HepG2 (cell line): Measurements from ENCODE around the gene ARHGEF9. TPM values are rescaled to one million over a fixed set of nuclear protein-coding genes. Genes with fewer than 3 reads are reported as not detected.
"Not testable (repeated sequence)": the region's sequence is repeated elsewhere in the genome, so short reads cannot be mapped to it uniquely, and the experiment has no call there.

Source experiments
- ATAC-seq: fragments of 200-7000 bp; cut with Tn5 transposase; 3 replicates; pipeline ENCODE4 v1.9.1; 2020; ENCODE audit warnings: mild to moderate bottlenecking, moderate library complexity
- BruUV-seq: library from RNA; stranded (reverse); fragments of 400-500 nt; replicated peaks from 2 replicates; lab custom pipeline; 2021; lab: Mats Ljungman, UMichigan
- CTCF ChIA-PET: fragments of 300-600 bp; formaldehyde crosslinking; extraction: SDS; loops from one replicate; lab custom pipeline; 2021; ENCODE audit warnings: low total read pairs, inconsistent platforms, low intra/inter-chr PET ratio; lab: Yijun Ruan, JAX
- POLR2A ChIA-PET: fragments of 350-600 bp; sonication (Branson Sonifier 250); formaldehyde crosslinking; loops from one replicate; lab custom pipeline; 2020; ENCODE audit warnings: antibody characterized with exemption, inconsistent platforms; lab: Yijun Ruan, JAX
- DNase-seq: peaks from one replicate; pipeline ENCODE4 v3.0.0-alpha.2; 2015; ENCODE audit warnings: low spot score
- FAIRE-seq: peaks from 3 replicates; lab custom pipeline; 2011; peaks lifted over from hg19 to GRCh38; lab: Jason Lieb, UNC
- H2AFZ ChIP-seq: one replicate; pipeline ENCODE4 v1.6.1; 2011; ENCODE audit warnings: low read length, inconsistent platforms
- H3K27ac ChIP-seq: fragments of 300-600 bp; 3 replicates; pipeline ENCODE4 v1.8.0; 2011; ENCODE audit warnings: mixed run types, mild to moderate bottlenecking, mixed read lengths, low read length, inconsistent platforms; ENCODE audit not compliant: insufficient read depth; ENCODE audit errors: extremely low read length
- H3K27me3 ChIP-seq, 2 experiments: fragments of 200-600 bp in 1 of 2; 2 replicates in 1 of 2; 3 replicates in 1 of 2; pipeline versions ENCODE4 v1.6.0 to v1.8.0; 2011; ENCODE audit warnings: low read length in 2 of 2, mild to moderate bottlenecking in 2 of 2, moderate library complexity in 2 of 2, inconsistent platforms in 1 of 2; ENCODE audit not compliant: insufficient read depth in 2 of 2, control insufficient read depth in 1 of 2
- H3K36me3 ChIP-seq, 2 experiments: fragments of 200-600 bp in 1 of 2; replicated peaks in 1 of 2; 2 replicates in 1 of 2; 3 replicates in 1 of 2; pipeline versions ENCODE4 v1.5.1 to v1.8.0; 2011; ENCODE audit warnings: low read length in 2 of 2, inconsistent platforms in 1 of 2; ENCODE audit not compliant: insufficient read depth in 2 of 2, control insufficient read depth in 1 of 2
- H3K4me1 ChIP-seq: 2 replicates; pipeline ENCODE4 v1.5.1; 2012; ENCODE audit warnings: low read length, inconsistent platforms; ENCODE audit not compliant: insufficient read depth
- H3K4me2 ChIP-seq: 2 replicates; pipeline ENCODE4 v1.6.0; 2011; ENCODE audit warnings: low read depth, low read length, inconsistent platforms
- H3K4me3 ChIP-seq, 3 experiments: fragments of 200-600 bp in 1 of 3; sonication (generic), shearing (Covaris generic) in 1 of 3; replicated peaks in 1 of 3; 2 replicates each; pipeline ENCODE4 v1.5.1; 2011 to 2016; ENCODE audit warnings: low read length in 3 of 3, inconsistent platforms in 2 of 3, low read depth in 2 of 3, mild to moderate bottlenecking in 2 of 3, control low read depth in 1 of 3, mixed read lengths in 1 of 3; ENCODE audit not compliant: insufficient read depth in 1 of 3
- H3K79me2 ChIP-seq: one replicate; pipeline ENCODE4 v1.6.1; 2011; ENCODE audit warnings: low read length, inconsistent platforms; ENCODE audit not compliant: insufficient read depth
- H3K9ac ChIP-seq: 2 replicates; pipeline ENCODE4 v1.6.0; 2011; ENCODE audit warnings: mild to moderate bottlenecking, low read depth, low read length, inconsistent platforms; ENCODE audit not compliant: insufficient read depth
- H3K9me3 ChIP-seq: 2 replicates; pipeline ENCODE4 v1.5.1; 2012; ENCODE audit warnings: mild to moderate bottlenecking, low read length
- H4K20me1 ChIP-seq: 2 replicates; pipeline ENCODE4 v1.6.0; 2011; ENCODE audit warnings: inconsistent platforms, mild to moderate bottlenecking, low read length, moderate library complexity; ENCODE audit not compliant: insufficient read depth
- ETV6 ChIP-seq: sonication (generic); formaldehyde crosslinking; conservative IDR thresholded peaks from 2 replicates; pipeline ENCODE4 v1.4.0; 2020; ENCODE audit warnings: missing genetic modification reagents
- KLF13 ChIP-seq: sonication (generic); formaldehyde crosslinking; IDR thresholded peaks from 2 replicates; pipeline ENCODE4 v1.4.0; 2020; ENCODE audit warnings: mild to moderate bottlenecking, missing genetic modification reagents
- MAFG ChIP-seq: sonication (generic); formaldehyde crosslinking; IDR thresholded peaks from 2 replicates; pipeline ENCODE4 v1.5.1; 2020; ENCODE audit warnings: mild to moderate bottlenecking, missing genetic modification reagents
- MTA3 ChIP-seq: sonication (generic); formaldehyde crosslinking; IDR thresholded peaks from 2 replicates; pipeline ENCODE4 v1.4.0; 2020; ENCODE audit warnings: missing genetic modification reagents
- TIGD3 ChIP-seq: sonication (generic); formaldehyde crosslinking; IDR thresholded peaks from 2 replicates; pipeline ENCODE4 v1.5.1; 2020; ENCODE audit warnings: mild to moderate bottlenecking, missing genetic modification reagents, borderline replicate concordance
- TMF1 ChIP-seq: sonication (generic); formaldehyde crosslinking; IDR thresholded peaks from 2 replicates; pipeline ENCODE4 v1.8.1; 2022; ENCODE audit warnings: low read depth, missing genetic modification reagents
- ZNF543 ChIP-seq: sonication (generic); formaldehyde crosslinking; IDR thresholded peaks from 2 replicates; pipeline ENCODE4 v1.4.0; 2020; ENCODE audit warnings: mild to moderate bottlenecking, missing genetic modification reagents
- WGBS: methylation state at CpG from one replicate; pipeline ENCODE4 v1.1.6; 2017; ENCODE audit warnings: low lambda C conversion rate; 5-methylcytosine and 5-hydroxymethylcytosine counted together
- in situ Hi-C: cut with HindIII; loops from 2 replicates; pipeline ENCODE4 v1.10.0; 2017; ENCODE audit warnings: low pct_unique_long_range_greater_than_20kb; ENCODE audit not compliant: extremely low pct_ligation_motif_present
- intact Hi-C: fragments of 100-400 bp; cut with micrococcal nuclease; formaldehyde crosslinking; loops from one replicate; pipeline ENCODE4 v1.10.0; 2022; ENCODE audit not compliant: unreplicated experiment
- polyA plus RNA-seq, 8 experiments: library from polyadenylated mRNA; depleted of rRNA in 3 of 8; stranded (reverse) in 7 of 8; unstranded in 1 of 8; fragments of >200 nt; fragmentation: Illumina TruSeq in 4 of 8; extraction: Trizol in 4 of 8; gene quantifications; 2 replicates each; pipeline versions ENCODE4 v1.2.1 to v1.2.3, GENCODE V29; 2011 to 2016; ENCODE audit warnings: low read depth in 4 of 8, missing spikeins in 1 of 8, mixed read lengths in 1 of 8; ENCODE audit not compliant: insufficient read depth in 1 of 8
- total RNA-seq, 5 experiments: library from RNA; depleted of rRNA; stranded (reverse); fragments of >200 nt; fragmentation: Illumina TruSeq; extraction: Trizol; gene quantifications; 2 replicates each; pipeline ENCODE4 v1.2.3, GENCODE V29; 2016; ENCODE audit warnings: low read depth in 1 of 5

ARHGEF9 gene
- total and polyA plus RNA-seq, 2 of the 13 experiments (the other 11 are each of a cell fraction or from before 2014, with no cell fraction given): 0.91 to 1.8 TPM

- in situ Hi-C loops (no loop called here), intact Hi-C loops (no loop called here)
- FAIRE-seq (no peak), ATAC-seq (no peak), DNase-seq (no peak)
- Histone ChIP-seq H3K36me3 (no peaks in the 10 kb centered on the region), H3K4me1 (no peaks in the 10 kb centered on the region), H3K9me3 (no peaks in the 10 kb centered on the region), H2AFZ (no peak overlapping the region), H3K27ac (no peak overlapping the region), H3K4me3 (no peak overlapping the region), H3K4me2 (no peak overlapping the region), H4K20me1 (no peaks in the 10 kb centered on the region), H3K79me2 (no peaks in the 10 kb centered on the region), H3K27me3 (no peaks in the 10 kb centered on the region), H3K9ac (no peak overlapping the region)
- no peak for TF ChIP-seq TMF1 (CRISPR knock-in tag)
- no peak for TF ChIP-seq MAFG
- BruUV-seq: no TSS peak
- 38% methylated on average over 2 of the region's 2 CpGs for WGBS
- CTCF ChIA-PET: no interaction called here
- POLR2A ChIA-PET: no interaction called here
These were observed 25.7 kb upstream of the ARHGEF9 start for GRCh38 chrX:63810746-63811145.

DNA sequence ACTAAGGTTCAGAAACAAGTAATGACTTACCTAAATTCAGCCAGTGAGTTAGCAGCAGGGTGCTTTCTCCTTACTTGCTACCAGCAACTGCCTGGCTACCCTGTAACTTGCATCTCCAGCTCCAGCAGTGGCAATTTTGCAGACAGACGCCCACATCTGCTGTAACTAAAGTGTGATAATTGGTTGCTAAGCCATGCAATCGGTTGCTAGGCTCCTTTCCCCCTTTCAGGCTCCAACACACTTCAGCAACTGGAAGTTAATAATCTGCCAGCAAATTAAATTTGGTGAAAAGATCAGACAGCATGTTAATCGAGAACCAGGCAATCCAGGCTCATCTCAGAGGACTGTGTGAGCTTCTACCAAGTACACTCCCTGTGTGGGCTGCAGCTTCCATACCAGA, 24.2 kb upstream of the ARHGEF9 start:
- in situ Hi-C loops (no loop called here), intact Hi-C loops (no loop called here)
- Histone ChIP-seq H2AFZ (no peak overlapping the region), H3K4me2 (no peak overlapping the region), H3K4me1 (no peaks in the 10 kb centered on the region), H4K20me1 (no peaks in the 10 kb centered on the region), H3K9ac (no peak overlapping the region), H3K27me3 (no peaks in the 10 kb centered on the region), H3K79me2 (no peaks in the 10 kb centered on the region), H3K27ac (no peak overlapping the region), H3K9me3 (no peaks in the 10 kb centered on the region), H3K4me3 (no peak overlapping the region), H3K36me3 (no peaks in the 10 kb centered on the region)
- BruUV-seq: no TSS peak
- ChIA-PET POLR2A (no interaction called here), CTCF (no interaction called here)
- ATAC-seq: no peak
- no peak for DNase-seq
- WGBS: no CpG with 5 or more reads among the region's 3 CpGs
- no peak for FAIRE-seq
- TF ChIP-seq ZNF543 (CRISPR knock-in tag) (no peak), TIGD3 (CRISPR knock-in tag) (no peak), ETV6 (CRISPR knock-in tag) (no peak), KLF13 (CRISPR knock-in tag) (no peak), MTA3 (no peak)

- H4K20me1 ChIP-seq, H3K4me1 ChIP-seq, H3K27me3 ChIP-seq, H3K4me3 ChIP-seq, ATAC-seq, CTCF ChIA-PET, H3K9me3 ChIP-seq, FAIRE-seq, POLR2A ChIA-PET, H3K27ac ChIP-seq, H3K36me3 ChIP-seq, intact Hi-C loops, H3K9ac ChIP-seq, DNase-seq, H2AFZ ChIP-seq, H3K4me2 ChIP-seq, BruUV-seq, in situ Hi-C loops, H3K79me2 ChIP-seq: not testable (repeated sequence)
- WGBS: 3% methylated on average over 2 of the region's 2 CpGs
These were observed 10.4 kb upstream of the ARHGEF9 start for GRCh38 chrX:63795406-63795805.
